Glutamatergic neuron (in vitro differentiated cells): ENCODE results near the gene LRCH1. TPM values are rescaled to one million over a fixed set of nuclear protein-coding genes. Genes with fewer than 3 reads are reported as not detected.

ENCODE experiments used
- DNase-seq: peaks from one replicate; pipeline ENCODE4 v3.0.0; 2022
- H3K27ac Mint-ChIP-seq: one replicate; pipeline ENCODE4 v1.8.0; 2020; ENCODE audit warnings: mild to moderate bottlenecking, mixed read lengths, inconsistent platforms; ENCODE audit not compliant: unreplicated experiment
- H3K27me3 Mint-ChIP-seq: one replicate; pipeline ENCODE4 v1.8.0; 2020; ENCODE audit warnings: mild to moderate bottlenecking, moderate library complexity, mixed read lengths, inconsistent platforms; ENCODE audit not compliant: unreplicated experiment
- H3K36me3 Mint-ChIP-seq: one replicate; pipeline ENCODE4 v1.8.0; 2020; ENCODE audit warnings: mild to moderate bottlenecking, mixed read lengths, inconsistent platforms; ENCODE audit not compliant: unreplicated experiment
- H3K4me1 Mint-ChIP-seq: one replicate; pipeline ENCODE4 v1.8.0; 2020; ENCODE audit warnings: mild to moderate bottlenecking, low read depth, mixed read lengths, inconsistent platforms; ENCODE audit not compliant: unreplicated experiment
- H3K4me3 Mint-ChIP-seq: one replicate; pipeline ENCODE4 v1.8.0; 2020; ENCODE audit warnings: mild to moderate bottlenecking, mixed read lengths, inconsistent platforms; ENCODE audit not compliant: unreplicated experiment
- H3K9me3 Mint-ChIP-seq: one replicate; pipeline ENCODE4 v1.8.0; 2020; ENCODE audit warnings: mild to moderate bottlenecking, moderate library complexity, mixed read lengths, inconsistent platforms; ENCODE audit not compliant: unreplicated experiment
- total RNA-seq: library from RNA; stranded (reverse); fragmentation: NEBNext Ultra II Directional; extraction: Animal tissue kit (Norgen Biotek cat#: 25700); gene quantifications from one replicate; pipeline ENCODE4 v1.2.1, GENCODE V29; 2021; ENCODE audit not compliant: unreplicated experiment
- TF ChIP-seq, protein P1 (sequence below): fragments of 200-600 bp; sonication (generic); IDR thresholded peaks from one replicate; pipeline ENCODE4 v1.5.0; 2021; ENCODE audit not compliant: partially characterized antibody, unreplicated experiment

The LRCH1 gene
- total RNA-seq, 1 donor from 2014 or later: 40.6 TPM

DNA sequence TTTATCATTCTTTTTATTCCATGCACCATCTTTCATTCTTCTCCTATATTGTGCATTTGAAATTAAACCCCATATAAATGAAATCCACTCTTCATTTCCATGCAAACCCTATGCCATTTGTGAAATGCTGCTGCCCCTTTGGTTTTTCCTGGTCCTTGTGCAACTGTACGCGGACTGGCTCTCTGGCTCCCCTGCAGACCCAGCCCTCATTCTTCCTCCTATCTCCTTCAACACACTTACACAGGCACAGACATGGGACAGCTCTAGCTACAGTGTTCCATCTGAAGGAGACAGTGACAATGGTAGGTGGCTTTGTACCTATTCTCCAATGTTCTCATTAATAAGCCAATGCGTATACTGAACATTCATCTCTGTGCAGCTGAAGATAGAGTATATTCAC lies 162.4 kb downstream of the LRCH1 start:
- DNase-seq: no peak

DNA sequence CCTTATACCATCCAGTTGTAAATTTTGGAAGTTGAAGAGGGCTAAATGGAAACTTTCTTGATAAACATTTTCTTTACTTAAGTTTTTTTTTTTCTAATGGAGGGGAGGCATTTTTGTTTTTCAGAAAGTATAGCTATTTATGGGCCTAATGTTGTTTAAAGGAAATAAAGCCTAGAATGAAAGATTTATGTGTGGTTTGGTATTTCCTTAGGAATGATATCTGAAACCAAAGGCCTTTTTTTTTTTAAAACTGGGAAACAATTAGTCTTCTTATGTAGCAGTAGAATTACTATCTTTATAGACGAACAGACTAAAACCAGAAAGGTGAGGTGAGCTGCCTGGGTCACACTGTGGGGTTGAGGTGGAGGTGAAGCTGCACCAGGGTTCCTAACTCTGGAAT lies 163.9 kb downstream of the LRCH1 start:
- TF ChIP-seq, protein P1, sequence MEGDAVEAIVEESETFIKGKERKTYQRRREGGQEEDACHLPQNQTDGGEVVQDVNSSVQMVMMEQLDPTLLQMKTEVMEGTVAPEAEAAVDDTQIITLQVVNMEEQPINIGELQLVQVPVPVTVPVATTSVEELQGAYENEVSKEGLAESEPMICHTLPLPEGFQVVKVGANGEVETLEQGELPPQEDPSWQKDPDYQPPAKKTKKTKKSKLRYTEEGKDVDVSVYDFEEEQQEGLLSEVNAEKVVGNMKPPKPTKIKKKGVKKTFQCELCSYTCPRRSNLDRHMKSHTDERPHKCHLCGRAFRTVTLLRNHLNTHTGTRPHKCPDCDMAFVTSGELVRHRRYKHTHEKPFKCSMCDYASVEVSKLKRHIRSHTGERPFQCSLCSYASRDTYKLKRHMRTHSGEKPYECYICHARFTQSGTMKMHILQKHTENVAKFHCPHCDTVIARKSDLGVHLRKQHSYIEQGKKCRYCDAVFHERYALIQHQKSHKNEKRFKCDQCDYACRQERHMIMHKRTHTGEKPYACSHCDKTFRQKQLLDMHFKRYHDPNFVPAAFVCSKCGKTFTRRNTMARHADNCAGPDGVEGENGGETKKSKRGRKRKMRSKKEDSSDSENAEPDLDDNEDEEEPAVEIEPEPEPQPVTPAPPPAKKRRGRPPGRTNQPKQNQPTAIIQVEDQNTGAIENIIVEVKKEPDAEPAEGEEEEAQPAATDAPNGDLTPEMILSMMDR: no peak
- H3K27me3 Mint-ChIP-seq: no peaks in the 10 kb centered on the region
- DNase-seq: no peak
- H3K27ac Mint-ChIP-seq: no peak overlapping the region
- H3K36me3 Mint-ChIP-seq: no peaks in the 10 kb centered on the region
- H3K9me3 Mint-ChIP-seq: no peaks in the 10 kb centered on the region
- H3K4me3 Mint-ChIP-seq: no peak overlapping the region
- H3K4me1 Mint-ChIP-seq: no peaks in the 10 kb centered on the region

More for the DNA sequence above, 162.4 kb downstream of the LRCH1 start:
- TF ChIP-seq, protein P1: no peak
- Mint-ChIP-seq H3K27ac (no peak overlapping the region), H3K4me3 (no peak overlapping the region), H3K9me3 (no peaks in the 10 kb centered on the region), H3K36me3 (no peaks in the 10 kb centered on the region), H3K4me1 (no peaks in the 10 kb centered on the region), H3K27me3 (no peaks in the 10 kb centered on the region)

- Mint-ChIP-seq H3K27me3 (no peaks in the 10 kb centered on the region), H3K36me3 (no peaks in the 10 kb centered on the region), H3K4me3 (no peak overlapping the region), H3K27ac (no peak overlapping the region), H3K4me1 (no peaks in the 10 kb centered on the region), H3K9me3 (no peaks in the 10 kb centered on the region)
- TF ChIP-seq, protein P1: no peak
- no peak for DNase-seq
Observed at GRCh38 chr13:46717275-46717674, 164.3 kb downstream of the LRCH1 start.

DNA sequence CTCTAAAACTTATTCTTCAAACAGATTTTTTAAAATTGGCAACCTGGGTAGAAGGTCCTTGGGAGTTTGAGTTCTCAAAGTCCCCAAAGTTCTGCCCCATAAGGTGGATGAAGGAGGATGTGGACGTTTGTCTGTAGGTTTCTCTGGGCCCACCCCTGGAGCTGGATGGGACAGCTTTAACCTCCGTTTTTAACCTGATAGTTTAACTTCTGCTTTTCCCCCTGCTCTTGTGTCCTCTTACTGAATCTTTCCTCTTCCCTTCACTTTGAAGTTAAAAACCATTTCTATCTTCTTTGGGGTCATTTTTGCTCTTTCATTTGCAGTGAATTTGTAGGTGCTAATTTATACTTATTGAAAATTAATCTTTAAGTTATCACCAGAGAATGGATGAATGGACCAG lies 164.9 kb downstream of the LRCH1 start:
- TF ChIP-seq, protein P1: no peak

DNA sequence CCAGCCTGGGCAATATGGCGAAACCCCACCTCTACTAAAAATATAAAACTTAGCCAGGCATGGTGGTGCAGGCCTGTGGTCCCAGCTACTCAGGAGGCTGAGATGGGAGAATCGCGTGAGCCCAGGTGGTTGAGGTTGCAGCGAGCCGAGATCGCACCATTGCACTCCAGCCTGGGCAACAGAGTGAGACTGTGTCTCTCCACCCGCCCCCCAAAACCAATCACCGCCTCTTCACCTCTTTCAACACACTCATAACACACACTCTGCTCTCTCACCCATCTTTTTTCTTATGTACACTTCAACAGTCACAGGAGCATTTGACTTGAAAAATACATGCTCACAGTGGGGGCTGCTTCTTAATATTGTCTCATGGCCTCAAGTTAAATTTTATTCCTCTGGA lies 167.2 kb downstream of the LRCH1 start:
- Mint-ChIP-seq H3K27me3 (peaks cover 2% of the 10 kb centered on the region), H3K27ac (no peak overlapping the region), H3K36me3 (peaks cover 6% of the 10 kb centered on the region), H3K9me3 (peaks cover 4% of the 10 kb centered on the region), H3K4me1 (no peaks in the 10 kb centered on the region), H3K4me3 (no peak overlapping the region)
- no peak for DNase-seq
- TF ChIP-seq, protein P1: no peak

More for the DNA sequence above, 164.9 kb downstream of the LRCH1 start:
- Mint-ChIP-seq H3K4me1 (no peaks in the 10 kb centered on the region), H3K36me3 (no peaks in the 10 kb centered on the region), H3K9me3 (peaks cover 4% of the 10 kb centered on the region), H3K27me3 (no peaks in the 10 kb centered on the region), H3K4me3 (no peak overlapping the region), H3K27ac (no peak overlapping the region)
- DNase-seq: no peak
